Karpas-422 (cell line): ENCODE measurements around the gene EGLN2. TPM values are rescaled to one million over a fixed set of nuclear protein-coding genes. Genes with fewer than 3 reads are reported as not detected.

Experiments used
- DNase-seq: peaks from one replicate; pipeline ENCODE4 v3.0.0-alpha.2; 2015
- H2AFZ ChIP-seq: fragments of 200-600 bp; sonication (generic); 2 replicates; pipeline ENCODE4 v1.6.1; 2014; ENCODE audit warnings: antibody characterized with exemption, low read length, mixed read lengths
- H3K27ac ChIP-seq: fragments of 200-600 bp; sonication (generic); 2 replicates; pipeline ENCODE4 v1.5.1; 2014; ENCODE audit warnings: mild to moderate bottlenecking, low read length, moderate library complexity
- H3K27me3 ChIP-seq: fragments of 200-600 bp; sonication (generic); 2 replicates; pipeline ENCODE4 v1.6.1; 2014; ENCODE audit warnings: low read length, mixed read lengths
- H3K36me3 ChIP-seq: fragments of 200-600 bp; sonication (generic); 2 replicates; pipeline ENCODE4 v1.6.1; 2014; ENCODE audit warnings: low read length, mixed read lengths; ENCODE audit not compliant: insufficient read depth
- H3K4me1 ChIP-seq: fragments of 200-600 bp; sonication (generic); 2 replicates; pipeline ENCODE4 v1.6.1; 2014; ENCODE audit warnings: mild to moderate bottlenecking, low read length, mixed read lengths
- H3K4me2 ChIP-seq: fragments of 200-600 bp; sonication (generic); 2 replicates; pipeline ENCODE4 v1.6.1; 2014; ENCODE audit warnings: low read length, low read depth, mild to moderate bottlenecking; ENCODE audit not compliant: poor library complexity, severe bottlenecking
- H3K4me3 ChIP-seq: fragments of 200-600 bp; sonication (generic); 2 replicates; pipeline ENCODE4 v1.5.1; 2014; ENCODE audit warnings: mild to moderate bottlenecking, antibody characterized with exemption, low read length, mixed read lengths
- H3K79me2 ChIP-seq: fragments of 200-600 bp; sonication (generic); 2 replicates; pipeline ENCODE4 v1.6.1; 2014; ENCODE audit warnings: mild to moderate bottlenecking, low read length, mixed read lengths
- H3K9ac ChIP-seq: fragments of 200-600 bp; sonication (generic); 2 replicates; pipeline ENCODE4 v1.6.0; 2014; ENCODE audit warnings: low read length
- H3K9me2 ChIP-seq: fragments of 200-600 bp; sonication (generic), shearing (Covaris generic); replicated peaks from 2 replicates; pipeline ENCODE4 v1.6.0; 2014; ENCODE audit warnings: mild to moderate bottlenecking, low read length, moderate library complexity; ENCODE audit not compliant: insufficient read depth
- H3K9me3 ChIP-seq: fragments of 300-700, 200-600 bp; sonication (generic); 2 replicates; pipeline ENCODE4 v1.6.1; 2014; ENCODE audit warnings: low read length, mixed read lengths
- H4K20me1 ChIP-seq: fragments of 200-600 bp; sonication (generic); 2 replicates; pipeline ENCODE4 v1.6.1; 2014; ENCODE audit warnings: mild to moderate bottlenecking, antibody characterized with exemption, low read length, low read depth; ENCODE audit not compliant: insufficient read depth
- total RNA-seq: library from RNA; depleted of rRNA; stranded (reverse); fragments of >200 nt; shearing (Covaris generic); gene quantifications from 2 replicates; pipeline ENCODE4 v1.2.3, GENCODE V29; 2014; ENCODE audit warnings: low replicate concordance

Gene EGLN2
- total RNA-seq, 1 experiment from 2014 or later: 49.4 TPM

DNA sequence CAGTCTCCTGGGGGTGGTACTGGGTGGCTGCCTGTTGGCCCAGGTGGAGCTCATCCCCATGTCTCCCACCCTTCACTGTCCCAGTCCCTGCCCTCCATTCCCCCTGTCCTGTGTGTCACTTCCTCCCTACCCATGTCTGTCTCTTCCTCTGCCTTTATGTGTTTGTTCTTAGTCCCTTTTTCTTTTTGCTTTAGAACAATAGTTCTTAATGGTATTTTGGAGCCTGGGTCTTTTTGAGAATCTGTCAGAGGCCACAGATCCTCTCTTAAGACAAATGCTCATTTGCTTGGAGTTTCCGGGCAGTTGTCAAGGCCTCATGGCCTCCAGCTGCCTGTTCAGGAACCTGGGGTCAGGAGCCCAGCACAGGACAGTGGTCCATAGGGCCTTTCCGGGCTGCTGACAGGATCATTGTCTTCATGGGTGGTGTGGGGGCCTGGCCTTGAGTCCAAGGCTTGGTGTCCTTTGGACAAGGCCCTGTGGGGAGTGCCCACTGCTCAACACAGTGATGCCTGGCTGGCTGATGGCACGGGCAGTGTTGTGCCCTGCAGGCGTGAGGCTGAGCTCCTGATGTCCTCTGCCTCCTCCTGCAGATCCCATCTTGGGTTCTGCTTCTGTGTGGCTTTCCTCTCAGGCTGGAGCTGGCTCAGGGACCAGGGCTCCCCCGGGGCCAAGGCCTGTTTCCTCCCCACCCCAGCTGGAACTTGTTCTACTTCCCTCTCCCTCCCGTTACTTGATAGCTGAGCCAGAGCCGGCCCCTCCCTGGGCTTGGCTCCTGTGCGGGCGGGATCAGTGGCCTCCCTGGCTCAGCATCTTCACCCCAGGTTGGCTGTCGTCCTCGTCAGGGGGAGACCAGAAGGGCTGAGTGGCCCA, 3.5 kb downstream of the EGLN2 start:
- Histone ChIP-seq H3K9ac (peak overlapping the region; percentile 68), H3K9me2 (no peaks in the 10 kb centered on the region), H3K27me3 (no peaks in the 10 kb centered on the region), H4K20me1 (peaks cover 51% of the 10 kb centered on the region), H2AFZ (no peak overlapping the region), H3K4me1 (peaks cover 78% of the 10 kb centered on the region), H3K79me2 (peaks cover 69% of the 10 kb centered on the region), H3K27ac (peak overlapping the region; percentile 82), H3K4me3 (peak overlapping the region; percentile 53), H3K4me2 (peak overlapping the region; percentile 85), H3K9me3 (no peaks in the 10 kb centered on the region), H3K36me3 (peaks cover 5% of the 10 kb centered on the region)
- DNase-seq: peak; percentile 52

GRCh38 chr19:40803170-40803856, 4.3 kb downstream of the EGLN2 start:
- H3K4me1 ChIP-seq: peaks cover 70% of the 10 kb centered on the region
- H3K4me2 ChIP-seq: peak overlapping the region; percentile 85
- H3K9me2 ChIP-seq: no peaks in the 10 kb centered on the region
- no peaks in the 10 kb centered on the region for H3K9me3 ChIP-seq
- peaks cover 69% of the 10 kb centered on the region for H3K79me2 ChIP-seq
- no peak overlapping the region for H2AFZ ChIP-seq
- peak overlapping the region; percentile 82 for H3K27ac ChIP-seq
- peaks cover 5% of the 10 kb centered on the region for H3K36me3 ChIP-seq
- peak overlapping the region; percentile 53 for H3K4me3 ChIP-seq
- H4K20me1 ChIP-seq: peaks cover 58% of the 10 kb centered on the region
- peak overlapping the region; percentile 68 for H3K9ac ChIP-seq
- H3K27me3 ChIP-seq: no peaks in the 10 kb centered on the region
- DNase-seq: no peak

- H3K36me3 ChIP-seq: peaks cover 8% of the 10 kb centered on the region
- DNase-seq: peak; percentile 91
- H3K79me2 ChIP-seq: peaks cover 69% of the 10 kb centered on the region
- H3K4me2 ChIP-seq: peak overlapping the region; percentile 85
- H3K27me3 ChIP-seq: no peaks in the 10 kb centered on the region
- H3K9me3 ChIP-seq: no peaks in the 10 kb centered on the region
- H3K4me3 ChIP-seq: peak overlapping the region; percentile 53; the same call in 1 of the 2 replicates
- H3K4me1 ChIP-seq: peaks cover 69% of the 10 kb centered on the region
- no peaks in the 10 kb centered on the region for H3K9me2 ChIP-seq
- H3K9ac ChIP-seq: peak overlapping the region; percentile 68
- H4K20me1 ChIP-seq: peaks cover 60% of the 10 kb centered on the region
- H3K27ac ChIP-seq: peak overlapping the region; percentile 82
- H2AFZ ChIP-seq: no peak overlapping the region
Observed at GRCh38 chr19:40803857-40804782, 5.1 kb downstream of the EGLN2 start.

DNA sequence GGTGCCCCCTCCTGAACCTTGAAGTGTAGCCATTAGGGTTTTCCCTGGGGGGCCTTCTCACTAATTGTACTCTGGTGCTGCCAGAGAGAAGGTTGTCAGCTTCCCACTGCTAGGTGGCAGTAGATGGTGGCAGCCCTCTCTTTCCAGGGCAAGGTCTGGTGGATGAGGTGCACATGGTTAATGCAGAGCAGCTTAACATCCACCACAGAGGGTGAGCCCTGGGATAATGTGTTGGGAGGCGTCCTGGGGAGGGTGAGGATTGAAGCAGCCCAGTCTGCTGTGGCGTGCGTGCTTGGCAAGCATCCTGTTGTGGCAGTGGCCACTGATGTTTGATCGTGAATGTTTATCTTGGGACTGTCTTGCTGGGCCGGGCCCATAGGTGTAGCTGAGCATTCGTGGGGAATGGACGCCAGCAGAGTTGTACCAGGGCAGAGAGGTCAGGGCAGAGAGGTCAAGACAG, 5.8 kb downstream of the EGLN2 start:
- Histone ChIP-seq H3K4me1 (peaks cover 69% of the 10 kb centered on the region), H2AFZ (no peak overlapping the region), H3K79me2 (peaks cover 64% of the 10 kb centered on the region), H4K20me1 (peaks cover 60% of the 10 kb centered on the region), H3K4me3 (no peak overlapping the region), H3K9me2 (no peaks in the 10 kb centered on the region), H3K27ac (peak overlapping the region; percentile 82), H3K9ac (peak overlapping the region; percentile 68), H3K9me3 (no peaks in the 10 kb centered on the region), H3K36me3 (peaks cover 8% of the 10 kb centered on the region), H3K4me2 (peak overlapping the region; percentile 85), H3K27me3 (no peaks in the 10 kb centered on the region)
- DNase-seq: peak; percentile 59

- Histone ChIP-seq H3K9me2 (no peaks in the 10 kb centered on the region), H3K4me2 (no peak overlapping the region), H3K27me3 (no peaks in the 10 kb centered on the region), H3K27ac (peak overlapping the region; percentile 82; the same call in 1 of the 2 replicates), H3K36me3 (peaks cover 8% of the 10 kb centered on the region), H3K9me3 (no peaks in the 10 kb centered on the region), H3K79me2 (peaks cover 58% of the 10 kb centered on the region), H4K20me1 (peaks cover 54% of the 10 kb centered on the region), H3K4me1 (peaks cover 64% of the 10 kb centered on the region), H3K9ac (peak overlapping the region; percentile 21; the same call in 1 of the 2 replicates), H2AFZ (no peak overlapping the region), H3K4me3 (no peak overlapping the region)
- DNase-seq: no peak
Observed at GRCh38 chr19:40805258-40805868, 6.4 kb downstream of the EGLN2 start.

DNA sequence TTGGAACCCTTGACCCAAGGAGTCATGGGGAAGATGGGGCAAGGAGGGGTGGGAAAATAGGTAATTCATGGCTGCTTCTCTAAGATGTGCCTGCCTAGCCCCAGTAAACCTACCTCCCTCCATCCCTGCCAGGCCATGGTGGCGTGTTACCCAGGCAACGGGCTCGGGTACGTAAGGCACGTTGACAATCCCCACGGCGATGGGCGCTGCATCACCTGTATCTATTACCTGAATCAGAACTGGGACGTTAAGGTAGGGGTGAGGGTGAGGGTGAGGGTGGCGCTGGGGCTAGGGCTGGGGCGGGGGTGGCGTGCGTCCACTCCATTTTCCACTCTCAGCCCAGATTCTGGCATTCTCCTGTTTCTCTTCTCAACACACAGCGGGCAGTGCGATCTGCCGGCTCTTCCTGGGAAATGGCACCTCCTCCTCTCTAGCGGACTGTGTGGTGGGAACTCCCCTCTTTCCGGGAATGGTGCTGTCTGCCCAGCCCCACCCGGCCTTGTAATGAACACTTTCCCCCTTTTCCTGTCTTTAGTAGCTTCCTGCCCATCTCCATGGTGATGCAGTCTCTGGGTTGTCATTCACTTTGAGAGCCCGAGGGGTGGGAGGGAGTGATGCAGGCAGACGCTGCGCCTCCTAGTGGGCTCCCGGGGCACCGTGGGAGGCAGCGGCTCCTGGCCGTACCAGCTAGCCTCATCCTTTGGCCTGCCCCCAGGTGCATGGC, 7.6 kb downstream of the EGLN2 start:
- no peaks in the 10 kb centered on the region for H3K9me3 ChIP-seq
- no peaks in the 10 kb centered on the region for H3K9me2 ChIP-seq
- peaks cover 57% of the 10 kb centered on the region for H3K4me1 ChIP-seq
- no peak overlapping the region for H3K4me3 ChIP-seq
- no peak overlapping the region for H2AFZ ChIP-seq
- no peak overlapping the region for H3K9ac ChIP-seq
- H3K36me3 ChIP-seq: peaks cover 4% of the 10 kb centered on the region; the same call in 1 of the 2 replicates
- H3K27ac ChIP-seq: no peak overlapping the region
- peak; percentile 89 for DNase-seq
- no peaks in the 10 kb centered on the region for H3K27me3 ChIP-seq
- H4K20me1 ChIP-seq: peaks cover 44% of the 10 kb centered on the region; the same call in 1 of the 2 replicates
- H3K4me2 ChIP-seq: no peak overlapping the region
- H3K79me2 ChIP-seq: peaks cover 47% of the 10 kb centered on the region
